Measurements from ENCODE around the gene LCN2. TPM values are rescaled to one million over a fixed set of nuclear protein-coding genes. Genes with fewer than 3 reads are reported as not detected.

The LCN2 gene
- total and polyA plus RNA-seq, 9 of the 15 experiments (the other 6 are each of a cell fraction or from before 2014, with no cell fraction given), result 0.10 to 1.2 (median 0.44) TPM; not detected in 1

DNA sequence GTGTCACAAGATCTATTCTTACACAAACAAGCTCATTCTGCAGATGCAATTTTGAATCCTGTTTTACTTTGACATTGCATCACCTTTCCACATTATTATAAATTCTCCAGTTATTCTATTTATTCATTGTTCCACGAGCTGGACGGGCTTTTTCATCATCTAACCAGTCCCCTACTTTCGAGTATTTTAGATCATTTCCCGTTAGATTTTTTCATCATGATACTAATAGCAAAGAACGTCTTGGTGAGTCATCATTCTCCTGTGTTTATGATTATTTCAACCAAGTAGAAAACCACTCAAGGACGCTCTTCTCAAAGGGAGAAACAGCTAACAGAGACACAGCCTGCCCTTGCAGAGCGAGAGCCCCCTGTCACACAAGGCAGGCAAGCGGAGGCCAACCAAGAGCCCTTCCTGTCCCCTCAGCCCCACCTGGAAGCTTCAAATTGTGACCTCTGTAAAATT is 25.9 kb downstream of the LCN2 start:
- DNase-seq (ENCODE audit: extremely low read depth in 1 of 4, low spot score in 3 of 4) (no peak), FAIRE-seq (no peak), ATAC-seq (no peak)
- WGBS (ENCODE audit: insufficient coverage, low coverage, missing lambda C conversion rate), result 68% methylated on average over 8 of the region's 8 CpGs
- CTCF ChIA-PET (ENCODE audit: low intra/inter-chr PET ratio), result no interaction called here
- peaks cover 0 to 24% of the 10 kb centered on the region in 2 experiments; a peak in 3 of 5 replicates for H3K4me1 ChIP-seq (replicated peaks in 1 of 2; ENCODE audit: control insufficient read depth in 2 of 2, insufficient read depth in 2 of 2, low read length in 2 of 2)
- POLR2A ChIA-PET, result interaction anchor here (0.7 to 12.6 kb wide), 7 partner anchors 9 to 24 kb away, joined by 3 to 155 read pairs (median 4); partner anchors contain the start of genes BBLN and CIZ1
- H3K27ac ChIP-seq (ENCODE audit: extremely low read depth, low read depth, low read length), result peak overlapping the region; percentile 5; the same call in 1 of the 3 replicates
- H4K20me1 ChIP-seq (replicated peaks; ENCODE audit: control insufficient read depth, insufficient read depth, low read length), result peaks cover 3% of the 10 kb centered on the region; the same call in 1 of the 2 replicates
- no peaks in the 10 kb centered on the region for H3K9me3 ChIP-seq (replicated peaks; ENCODE audit: control insufficient read depth, insufficient read depth, low read depth, low read length)
- no peaks in the 10 kb centered on the region for H3K27me3 ChIP-seq (ENCODE audit: control insufficient read depth in 2 of 2, insufficient read depth in 2 of 2, low read length in 2 of 2)
- H3K4me2 ChIP-seq (ENCODE audit: insufficient read depth, low read length), result no peak overlapping the region
- intact Hi-C loops (cut with micrococcal nuclease), result no loop called here
- in situ Hi-C loops (cut with MboI), result loop anchor here (10.0 kb wide), 1 partner anchor 520 kb away; no protein-coding TSS in a partner anchor
- no peaks in the 10 kb centered on the region for H3K9me1 ChIP-seq (ENCODE audit: control insufficient read depth, insufficient read depth, low read length)
- H3K36me3 ChIP-seq (ENCODE audit: control insufficient read depth, insufficient read depth, low read length), result peaks cover 82% of the 10 kb centered on the region
- BruUV-seq (replicated peaks), result no TSS peak
- H3K79me2 ChIP-seq (ENCODE audit: control insufficient read depth, insufficient read depth, low read length), result no peaks in the 10 kb centered on the region
- H2AFZ ChIP-seq (ENCODE audit: low read depth, low read length), result no peak overlapping the region
- peak overlapping the region in 1 of 2 experiments; percentile 31; a peak in 1 of 4 replicates for H3K9ac ChIP-seq (ENCODE audit: insufficient read depth in 1 of 2, low read depth in 2 of 2, low read length in 2 of 2)
- no peak overlapping the region for H3K4me3 ChIP-seq
- TF ChIP-seq, protein P1, sequence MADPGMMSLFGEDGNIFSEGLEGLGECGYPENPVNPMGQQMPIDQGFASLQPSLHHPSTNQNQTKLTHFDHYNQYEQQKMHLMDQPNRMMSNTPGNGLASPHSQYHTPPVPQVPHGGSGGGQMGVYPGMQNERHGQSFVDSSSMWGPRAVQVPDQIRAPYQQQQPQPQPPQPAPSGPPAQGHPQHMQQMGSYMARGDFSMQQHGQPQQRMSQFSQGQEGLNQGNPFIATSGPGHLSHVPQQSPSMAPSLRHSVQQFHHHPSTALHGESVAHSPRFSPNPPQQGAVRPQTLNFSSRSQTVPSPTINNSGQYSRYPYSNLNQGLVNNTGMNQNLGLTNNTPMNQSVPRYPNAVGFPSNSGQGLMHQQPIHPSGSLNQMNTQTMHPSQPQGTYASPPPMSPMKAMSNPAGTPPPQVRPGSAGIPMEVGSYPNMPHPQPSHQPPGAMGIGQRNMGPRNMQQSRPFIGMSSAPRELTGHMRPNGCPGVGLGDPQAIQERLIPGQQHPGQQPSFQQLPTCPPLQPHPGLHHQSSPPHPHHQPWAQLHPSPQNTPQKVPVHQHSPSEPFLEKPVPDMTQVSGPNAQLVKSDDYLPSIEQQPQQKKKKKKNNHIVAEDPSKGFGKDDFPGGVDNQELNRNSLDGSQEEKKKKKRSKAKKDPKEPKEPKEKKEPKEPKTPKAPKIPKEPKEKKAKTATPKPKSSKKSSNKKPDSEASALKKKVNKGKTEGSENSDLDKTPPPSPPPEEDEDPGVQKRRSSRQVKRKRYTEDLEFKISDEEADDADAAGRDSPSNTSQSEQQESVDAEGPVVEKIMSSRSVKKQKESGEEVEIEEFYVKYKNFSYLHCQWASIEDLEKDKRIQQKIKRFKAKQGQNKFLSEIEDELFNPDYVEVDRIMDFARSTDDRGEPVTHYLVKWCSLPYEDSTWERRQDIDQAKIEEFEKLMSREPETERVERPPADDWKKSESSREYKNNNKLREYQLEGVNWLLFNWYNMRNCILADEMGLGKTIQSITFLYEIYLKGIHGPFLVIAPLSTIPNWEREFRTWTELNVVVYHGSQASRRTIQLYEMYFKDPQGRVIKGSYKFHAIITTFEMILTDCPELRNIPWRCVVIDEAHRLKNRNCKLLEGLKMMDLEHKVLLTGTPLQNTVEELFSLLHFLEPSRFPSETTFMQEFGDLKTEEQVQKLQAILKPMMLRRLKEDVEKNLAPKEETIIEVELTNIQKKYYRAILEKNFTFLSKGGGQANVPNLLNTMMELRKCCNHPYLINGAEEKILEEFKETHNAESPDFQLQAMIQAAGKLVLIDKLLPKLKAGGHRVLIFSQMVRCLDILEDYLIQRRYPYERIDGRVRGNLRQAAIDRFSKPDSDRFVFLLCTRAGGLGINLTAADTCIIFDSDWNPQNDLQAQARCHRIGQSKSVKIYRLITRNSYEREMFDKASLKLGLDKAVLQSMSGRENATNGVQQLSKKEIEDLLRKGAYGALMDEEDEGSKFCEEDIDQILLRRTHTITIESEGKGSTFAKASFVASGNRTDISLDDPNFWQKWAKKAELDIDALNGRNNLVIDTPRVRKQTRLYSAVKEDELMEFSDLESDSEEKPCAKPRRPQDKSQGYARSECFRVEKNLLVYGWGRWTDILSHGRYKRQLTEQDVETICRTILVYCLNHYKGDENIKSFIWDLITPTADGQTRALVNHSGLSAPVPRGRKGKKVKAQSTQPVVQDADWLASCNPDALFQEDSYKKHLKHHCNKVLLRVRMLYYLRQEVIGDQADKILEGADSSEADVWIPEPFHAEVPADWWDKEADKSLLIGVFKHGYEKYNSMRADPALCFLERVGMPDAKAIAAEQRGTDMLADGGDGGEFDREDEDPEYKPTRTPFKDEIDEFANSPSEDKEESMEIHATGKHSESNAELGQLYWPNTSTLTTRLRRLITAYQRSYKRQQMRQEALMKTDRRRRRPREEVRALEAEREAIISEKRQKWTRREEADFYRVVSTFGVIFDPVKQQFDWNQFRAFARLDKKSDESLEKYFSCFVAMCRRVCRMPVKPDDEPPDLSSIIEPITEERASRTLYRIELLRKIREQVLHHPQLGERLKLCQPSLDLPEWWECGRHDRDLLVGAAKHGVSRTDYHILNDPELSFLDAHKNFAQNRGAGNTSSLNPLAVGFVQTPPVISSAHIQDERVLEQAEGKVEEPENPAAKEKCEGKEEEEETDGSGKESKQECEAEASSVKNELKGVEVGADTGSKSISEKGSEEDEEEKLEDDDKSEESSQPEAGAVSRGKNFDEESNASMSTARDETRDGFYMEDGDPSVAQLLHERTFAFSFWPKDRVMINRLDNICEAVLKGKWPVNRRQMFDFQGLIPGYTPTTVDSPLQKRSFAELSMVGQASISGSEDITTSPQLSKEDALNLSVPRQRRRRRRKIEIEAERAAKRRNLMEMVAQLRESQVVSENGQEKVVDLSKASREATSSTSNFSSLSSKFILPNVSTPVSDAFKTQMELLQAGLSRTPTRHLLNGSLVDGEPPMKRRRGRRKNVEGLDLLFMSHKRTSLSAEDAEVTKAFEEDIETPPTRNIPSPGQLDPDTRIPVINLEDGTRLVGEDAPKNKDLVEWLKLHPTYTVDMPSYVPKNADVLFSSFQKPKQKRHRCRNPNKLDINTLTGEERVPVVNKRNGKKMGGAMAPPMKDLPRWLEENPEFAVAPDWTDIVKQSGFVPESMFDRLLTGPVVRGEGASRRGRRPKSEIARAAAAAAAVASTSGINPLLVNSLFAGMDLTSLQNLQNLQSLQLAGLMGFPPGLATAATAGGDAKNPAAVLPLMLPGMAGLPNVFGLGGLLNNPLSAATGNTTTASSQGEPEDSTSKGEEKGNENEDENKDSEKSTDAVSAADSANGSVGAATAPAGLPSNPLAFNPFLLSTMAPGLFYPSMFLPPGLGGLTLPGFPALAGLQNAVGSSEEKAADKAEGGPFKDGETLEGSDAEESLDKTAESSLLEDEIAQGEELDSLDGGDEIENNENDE (IDR thresholded peaks at IDR 0.05; ENCODE audit: low read depth, low read length), result no peak
- TF ChIP-seq, protein P2, sequence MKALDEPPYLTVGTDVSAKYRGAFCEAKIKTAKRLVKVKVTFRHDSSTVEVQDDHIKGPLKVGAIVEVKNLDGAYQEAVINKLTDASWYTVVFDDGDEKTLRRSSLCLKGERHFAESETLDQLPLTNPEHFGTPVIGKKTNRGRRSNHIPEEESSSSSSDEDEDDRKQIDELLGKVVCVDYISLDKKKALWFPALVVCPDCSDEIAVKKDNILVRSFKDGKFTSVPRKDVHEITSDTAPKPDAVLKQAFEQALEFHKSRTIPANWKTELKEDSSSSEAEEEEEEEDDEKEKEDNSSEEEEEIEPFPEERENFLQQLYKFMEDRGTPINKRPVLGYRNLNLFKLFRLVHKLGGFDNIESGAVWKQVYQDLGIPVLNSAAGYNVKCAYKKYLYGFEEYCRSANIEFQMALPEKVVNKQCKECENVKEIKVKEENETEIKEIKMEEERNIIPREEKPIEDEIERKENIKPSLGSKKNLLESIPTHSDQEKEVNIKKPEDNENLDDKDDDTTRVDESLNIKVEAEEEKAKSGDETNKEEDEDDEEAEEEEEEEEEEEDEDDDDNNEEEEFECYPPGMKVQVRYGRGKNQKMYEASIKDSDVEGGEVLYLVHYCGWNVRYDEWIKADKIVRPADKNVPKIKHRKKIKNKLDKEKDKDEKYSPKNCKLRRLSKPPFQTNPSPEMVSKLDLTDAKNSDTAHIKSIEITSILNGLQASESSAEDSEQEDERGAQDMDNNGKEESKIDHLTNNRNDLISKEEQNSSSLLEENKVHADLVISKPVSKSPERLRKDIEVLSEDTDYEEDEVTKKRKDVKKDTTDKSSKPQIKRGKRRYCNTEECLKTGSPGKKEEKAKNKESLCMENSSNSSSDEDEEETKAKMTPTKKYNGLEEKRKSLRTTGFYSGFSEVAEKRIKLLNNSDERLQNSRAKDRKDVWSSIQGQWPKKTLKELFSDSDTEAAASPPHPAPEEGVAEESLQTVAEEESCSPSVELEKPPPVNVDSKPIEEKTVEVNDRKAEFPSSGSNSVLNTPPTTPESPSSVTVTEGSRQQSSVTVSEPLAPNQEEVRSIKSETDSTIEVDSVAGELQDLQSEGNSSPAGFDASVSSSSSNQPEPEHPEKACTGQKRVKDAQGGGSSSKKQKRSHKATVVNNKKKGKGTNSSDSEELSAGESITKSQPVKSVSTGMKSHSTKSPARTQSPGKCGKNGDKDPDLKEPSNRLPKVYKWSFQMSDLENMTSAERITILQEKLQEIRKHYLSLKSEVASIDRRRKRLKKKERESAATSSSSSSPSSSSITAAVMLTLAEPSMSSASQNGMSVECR (CRISPR knock-in tag; IDR thresholded peaks at IDR 0.05), result no peak
